ENCODE measurements around the gene BEAN1.

The BEAN1 gene

GRCh38 chr16:66437391-66437945 lies 10.4 kb downstream of the BEAN1 start:
- Histone ChIP-seq H3K27ac (replicated peaks) (no peak overlapping the region), H3K4me3 (replicated peaks; ENCODE audit: insufficient read depth, low read length) (no peak overlapping the region)
- no peak for TF ChIP-seq SPI1 (IDR thresholded peaks at IDR 0.05; ENCODE audit: borderline replicate concordance, low read depth)
- TF ChIP-seq GABPA (IDR thresholded peaks at IDR 0.05; ENCODE audit: low read depth): no peak

GRCh38 chr16:66438536-66438935 lies 11.4 kb downstream of the BEAN1 start:
- no peak for DNase-seq (ENCODE audit: low read depth in 1 of 2, low spot score in 1 of 2)
- TF ChIP-seq CTCF (IDR thresholded peaks at IDR 0.05; ENCODE audit: insufficient read depth, low read length) (no peak), GABPA (IDR thresholded peaks at IDR 0.05; ENCODE audit: low read depth) (no peak), POLR2AphosphoS5 (IDR thresholded peaks at IDR 0.05; ENCODE audit: low read depth) (no peak), REST (IDR thresholded peaks at IDR 0.05; ENCODE audit: insufficient replicate concordance, low read depth) (no peak), SPI1 (IDR thresholded peaks at IDR 0.05; ENCODE audit: borderline replicate concordance, low read depth) (no peak)
- peaks cover 2% of the 10 kb centered on the region for H3K27me3 ChIP-seq (ENCODE audit: insufficient read depth, poor library complexity, severe bottlenecking)

More at GRCh38 chr16:66437391-66437945, 10.4 kb downstream of the BEAN1 start:
- H3K27me3 ChIP-seq (ENCODE audit: insufficient read depth, poor library complexity, severe bottlenecking): peaks cover 4% of the 10 kb centered on the region
- no peak for DNase-seq (ENCODE audit: low read depth in 1 of 2, low spot score in 1 of 2)

GRCh38 chr16:66439051-66439730 lies 12.1 kb downstream of the BEAN1 start:
- H3K27ac ChIP-seq (replicated peaks): no peak overlapping the region
- H3K4me3 ChIP-seq (replicated peaks; ENCODE audit: insufficient read depth, low read length): no peak overlapping the region
- peaks cover 2% of the 10 kb centered on the region for H3K27me3 ChIP-seq (ENCODE audit: insufficient read depth, poor library complexity, severe bottlenecking)
- no peak for DNase-seq (ENCODE audit: low read depth in 1 of 2, low spot score in 1 of 2)
- TF ChIP-seq SPI1 (IDR thresholded peaks at IDR 0.05; ENCODE audit: borderline replicate concordance, low read depth): no peak
- no peak for TF ChIP-seq REST (IDR thresholded peaks at IDR 0.05; ENCODE audit: insufficient replicate concordance, low read depth)
- TF ChIP-seq CTCF (IDR thresholded peaks at IDR 0.05; ENCODE audit: insufficient read depth, low read length): no peak
- no peak for TF ChIP-seq POLR2AphosphoS5 (IDR thresholded peaks at IDR 0.05; ENCODE audit: low read depth)
- TF ChIP-seq GABPA (IDR thresholded peaks at IDR 0.05; ENCODE audit: low read depth): no peak

More at GRCh38 chr16:66438536-66438935, 11.4 kb downstream of the BEAN1 start:
- H3K27ac ChIP-seq (replicated peaks): no peak overlapping the region
- no peak overlapping the region for H3K4me3 ChIP-seq (replicated peaks; ENCODE audit: insufficient read depth, low read length)

GRCh38 chr16:66440271-66440802 lies 13.2 kb downstream of the BEAN1 start:
- TF ChIP-seq SPI1 (IDR thresholded peaks at IDR 0.05; ENCODE audit: borderline replicate concordance, low read depth) (no peak), POLR2AphosphoS5 (IDR thresholded peaks at IDR 0.05; ENCODE audit: low read depth) (no peak), GABPA (IDR thresholded peaks at IDR 0.05; ENCODE audit: low read depth) (no peak), REST (IDR thresholded peaks at IDR 0.05; ENCODE audit: insufficient replicate concordance, low read depth) (no peak), CTCF (IDR thresholded peaks at IDR 0.05; ENCODE audit: insufficient read depth, low read length) (no peak)
- no peak for DNase-seq (ENCODE audit: low read depth in 1 of 2, low spot score in 1 of 2)
- H3K27me3 ChIP-seq (ENCODE audit: insufficient read depth, poor library complexity, severe bottlenecking): peaks cover 2% of the 10 kb centered on the region

More at GRCh38 chr16:66440271-66440802, 13.2 kb downstream of the BEAN1 start:
- Histone ChIP-seq H3K27ac (replicated peaks) (no peak overlapping the region), H3K4me3 (replicated peaks; ENCODE audit: insufficient read depth, low read length) (no peak overlapping the region)

Measured in HL-60 (cell line).